Amniotic stem cell (primary cell): ENCODE measurements around the gene S100A14.
"Not testable (repeated sequence)": the region's sequence is repeated elsewhere in the genome, so short reads cannot be mapped to it uniquely, and the experiment has no call there.

Source experiments
- DNase-seq: peaks from one replicate; lab custom pipeline; 2025; lab: John Stamatoyannopoulos, UW

The S100A14 gene

GRCh38 chr1:153586347-153586746 is 29.8 kb downstream of the S100A14 start:
- no peak for DNase-seq

DNA sequence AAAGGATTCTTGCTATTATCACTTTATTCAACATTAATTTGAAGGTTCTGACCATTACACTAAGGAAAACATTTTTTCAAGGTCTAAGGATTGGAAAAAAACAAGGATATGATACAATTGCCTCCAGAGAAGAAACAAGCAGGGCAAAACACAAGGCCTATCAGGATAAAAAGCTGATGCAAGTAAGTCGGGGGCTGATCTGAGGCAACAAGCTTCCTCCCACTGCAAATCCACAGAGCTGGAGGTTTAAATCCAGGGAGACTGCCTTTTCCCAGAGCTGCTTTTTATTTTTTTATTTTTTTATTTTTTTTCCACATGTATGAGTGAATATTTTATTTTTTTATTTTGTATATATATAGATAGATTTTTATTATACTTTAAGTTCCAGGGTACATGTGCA is 31.1 kb downstream of the S100A14 start:
- DNase-seq: no peak

DNA sequence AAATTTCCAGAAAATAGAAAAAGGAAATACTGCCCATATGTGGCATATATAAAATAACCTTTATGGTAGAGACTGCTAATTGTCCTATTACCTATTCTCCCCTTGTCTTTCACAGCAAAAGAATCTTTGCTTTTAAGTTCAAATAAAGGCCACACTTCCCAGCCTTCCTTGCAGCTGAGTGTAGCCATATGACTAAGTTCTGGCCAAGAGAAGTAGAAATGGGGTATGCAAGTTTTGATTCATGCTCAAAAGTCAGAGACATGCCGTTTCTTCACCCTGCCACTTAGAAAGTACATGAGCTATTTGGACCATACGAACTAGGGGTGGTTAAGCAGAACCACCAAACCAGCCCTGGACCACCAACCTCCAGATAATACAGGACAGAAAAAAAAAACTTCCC is 32.1 kb downstream of the S100A14 start:
- DNase-seq: no peak

DNA sequence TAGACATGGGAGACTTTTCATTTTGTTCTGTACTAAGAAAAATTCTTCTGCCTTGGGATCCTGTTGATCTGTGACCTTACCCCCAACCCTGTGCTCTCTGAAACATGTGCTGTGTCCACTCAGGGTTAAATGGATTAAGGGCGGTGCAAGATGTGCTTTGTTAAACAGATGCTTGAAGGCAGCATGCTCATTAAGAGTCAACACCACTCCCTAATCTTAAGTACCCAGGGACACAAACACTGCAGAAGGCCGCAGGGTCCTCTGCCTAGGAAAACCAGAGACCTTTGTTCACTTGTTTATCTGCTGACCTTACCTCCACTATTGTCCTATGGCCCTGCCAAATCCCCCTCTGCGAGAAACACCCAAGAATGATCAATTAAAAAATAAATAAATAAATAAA is 32.6 kb downstream of the S100A14 start:
- DNase-seq: not testable (repeated sequence)

- not testable (repeated sequence) for DNase-seq
These were observed 33.3 kb downstream of the S100A14 start for GRCh38 chr1:153582836-153583235.

- no peak for DNase-seq
These were observed 37.2 kb downstream of the S100A14 start for GRCh38 chr1:153578936-153579335.

DNA sequence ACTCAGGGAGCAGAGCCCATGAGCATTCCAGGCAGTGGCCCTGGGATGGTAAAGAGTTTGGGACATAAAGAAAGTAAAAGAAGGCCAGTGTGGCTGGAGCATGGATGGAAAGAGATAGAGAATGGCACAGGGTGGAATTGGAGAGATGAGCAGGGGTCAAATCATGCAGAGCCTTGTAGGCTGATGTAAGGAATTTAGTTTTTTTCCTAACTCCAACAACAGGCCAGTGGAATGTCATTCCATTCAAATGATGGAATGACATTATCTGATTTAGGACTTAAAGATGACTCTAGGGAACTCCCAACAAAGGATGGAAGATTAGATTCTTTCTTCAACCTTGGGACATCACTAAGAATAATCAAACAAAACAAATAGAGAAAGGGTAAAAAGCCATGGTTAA is 37.6 kb downstream of the S100A14 start:
- no peak for DNase-seq

DNA sequence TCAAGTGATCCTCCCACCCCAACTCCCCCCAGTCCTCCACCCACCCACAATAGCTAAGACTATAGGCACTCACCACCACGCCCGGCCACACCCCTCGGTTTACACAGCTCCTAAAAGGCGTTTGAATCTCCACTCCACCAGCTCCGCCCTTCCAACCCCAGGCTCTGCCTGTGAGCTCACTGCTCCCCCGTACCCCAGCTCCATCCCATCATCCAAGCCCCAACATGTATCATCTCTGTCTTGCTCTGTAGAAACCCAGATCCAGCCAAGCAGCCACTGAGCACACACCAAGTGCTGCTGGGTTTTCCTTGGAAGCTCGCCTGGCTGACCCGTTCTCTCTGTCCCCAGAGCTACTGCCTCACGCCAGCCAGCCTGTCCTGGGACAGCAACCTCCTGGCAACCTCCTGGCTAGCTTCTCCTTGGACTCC is 38.5 kb downstream of the S100A14 start:
- no peak for DNase-seq

DNA sequence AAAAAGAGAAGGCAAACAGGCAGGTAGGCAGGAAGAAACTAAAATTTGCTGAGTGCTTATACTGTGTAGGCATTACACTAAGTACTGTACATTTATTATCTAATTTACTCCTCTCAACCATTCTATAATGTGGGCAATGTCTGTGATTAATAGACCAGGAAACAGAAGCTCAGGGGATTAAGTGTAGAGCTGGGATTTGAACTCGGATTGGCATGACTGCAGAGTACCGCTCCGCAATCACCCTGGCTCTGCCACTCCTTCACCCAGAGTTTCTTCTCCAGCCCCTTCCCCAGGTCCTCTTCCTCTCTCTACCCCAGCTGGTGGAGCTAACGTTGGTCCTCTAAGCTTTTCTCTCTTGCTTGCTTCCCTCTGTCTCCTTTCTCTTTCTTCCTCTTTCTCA is 39.0 kb downstream of the S100A14 start:
- DNase-seq: no peak

DNA sequence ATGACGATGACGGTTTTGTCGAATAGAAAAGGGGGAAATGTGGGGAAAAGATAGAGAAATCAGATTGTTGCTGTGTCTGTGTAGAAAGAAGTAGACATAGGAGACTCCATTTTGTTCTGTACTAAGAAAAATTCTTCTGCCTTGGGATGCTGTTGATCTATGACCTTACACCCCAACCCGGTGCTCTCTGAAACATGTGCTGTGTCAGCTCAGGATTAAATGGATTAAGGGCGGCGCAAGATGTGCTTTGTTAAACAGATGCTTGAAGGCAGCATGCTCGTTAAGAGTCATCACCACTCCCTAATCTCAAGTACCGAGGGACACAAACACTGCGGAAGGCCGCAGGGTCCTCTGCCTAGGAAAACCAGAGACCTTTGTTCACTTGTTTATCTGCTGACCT is 40.6 kb downstream of the S100A14 start:
- DNase-seq: not testable (repeated sequence)

DNA sequence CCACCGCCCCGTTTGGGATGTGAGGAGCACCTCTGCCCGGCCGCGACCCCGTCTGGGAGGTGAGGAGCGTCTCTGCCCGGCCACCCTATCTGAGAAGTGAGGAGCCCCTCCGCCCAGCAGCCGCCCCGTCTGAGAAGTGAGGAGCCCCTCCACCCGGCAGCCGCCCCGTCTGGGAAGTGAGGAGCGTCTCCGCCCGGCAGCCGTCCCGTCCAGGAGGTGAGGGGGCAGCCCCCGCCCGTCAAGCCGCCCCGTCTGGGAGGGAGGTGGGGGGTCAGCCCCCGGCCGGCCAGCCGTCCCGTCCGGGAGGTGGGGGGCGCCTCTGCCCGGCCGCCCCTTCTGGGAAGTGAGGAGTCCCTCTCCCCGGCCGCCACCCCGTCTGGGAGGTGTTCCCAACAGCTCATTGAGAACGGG is 41.0 kb downstream of the S100A14 start:
- DNase-seq: not testable (repeated sequence)

GRCh38 chr1:153573351-153573750 is 42.8 kb downstream of the S100A14 start:
- no peak for DNase-seq

DNA sequence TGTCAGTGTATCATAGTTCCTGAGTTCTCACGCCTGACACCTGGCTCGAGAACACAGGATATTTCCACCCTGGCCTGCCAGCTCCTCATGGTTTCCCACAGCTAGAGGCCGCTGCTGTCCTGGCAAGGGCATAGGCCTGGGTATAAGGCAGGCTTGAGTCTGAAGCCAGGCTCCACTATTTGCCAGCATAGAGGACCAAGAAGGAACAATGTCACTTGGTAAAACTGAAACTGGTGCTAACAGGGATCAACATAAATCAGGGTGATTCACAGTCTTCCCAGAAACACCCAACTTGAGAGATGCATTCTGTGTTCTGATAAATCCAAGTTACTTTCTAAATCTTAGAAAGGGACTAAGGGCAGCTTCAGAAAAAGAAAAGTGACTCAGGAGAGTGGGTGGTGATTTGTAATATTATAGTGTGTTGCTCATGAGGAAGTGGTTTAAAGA is 43.5 kb downstream of the S100A14 start:
- DNase-seq: peak; percentile 74

DNA sequence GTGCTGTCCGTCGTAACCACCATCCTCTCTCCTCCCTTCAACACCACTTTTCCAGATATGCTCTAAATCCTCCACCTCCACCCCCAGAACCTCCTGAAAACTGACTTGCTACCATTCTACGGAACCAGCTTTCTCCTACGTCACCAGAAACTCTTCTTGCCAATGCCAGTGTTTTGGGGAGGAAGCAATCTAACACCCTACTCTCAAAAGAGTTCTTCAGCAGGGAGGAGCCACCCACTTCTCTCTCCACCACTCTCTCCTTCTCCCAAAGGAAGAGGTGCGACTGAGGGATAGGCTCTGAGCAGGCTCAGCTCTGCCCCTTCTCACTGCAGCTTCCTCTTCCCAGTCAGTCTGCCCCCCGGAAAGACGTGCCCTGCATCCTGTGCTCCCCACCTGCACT is 44.4 kb downstream of the S100A14 start:
- DNase-seq: no peak

- DNase-seq: no peak
These were observed 45.3 kb downstream of the S100A14 start for GRCh38 chr1:153570874-153571273.

- DNase-seq: no peak
These were observed 46.7 kb downstream of the S100A14 start for GRCh38 chr1:153569465-153569864.

DNA sequence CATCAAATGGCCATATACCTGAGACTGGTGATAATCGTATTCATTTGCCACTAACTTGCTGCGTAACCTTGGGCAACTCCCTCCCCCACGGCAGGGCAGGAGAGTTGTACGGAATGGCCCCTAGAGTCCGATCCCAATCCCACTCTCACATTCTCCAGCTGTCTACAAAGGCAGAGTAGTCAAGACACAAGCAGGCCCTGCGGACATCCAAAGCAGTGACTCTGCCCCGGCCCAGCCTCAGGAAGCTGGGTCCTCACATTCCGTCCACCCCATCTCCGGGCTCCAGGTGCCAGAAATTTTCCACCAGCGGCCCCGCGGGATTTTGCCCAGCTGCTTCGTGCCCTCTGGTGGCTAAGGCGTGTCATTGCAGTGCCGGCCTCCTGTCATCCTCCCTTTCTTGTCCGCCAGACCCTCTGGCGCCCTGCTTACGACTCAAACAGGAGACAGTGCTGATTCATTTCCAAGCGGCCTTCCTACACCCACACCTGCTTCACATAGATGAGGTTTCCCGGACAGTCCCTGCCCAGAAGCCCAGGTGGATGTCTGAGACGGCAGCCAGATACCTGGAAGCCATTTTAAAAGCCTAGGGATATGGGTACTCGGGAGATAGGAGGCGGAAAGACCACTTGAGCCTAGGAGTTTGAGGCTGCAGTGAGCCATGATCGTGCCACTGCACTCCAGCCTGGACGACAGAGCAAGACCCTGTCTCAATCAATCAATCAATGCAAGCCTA is 47.6 kb downstream of the S100A14 start:
- DNase-seq: peak; percentile 90

- DNase-seq: no peak
These were observed 48.3 kb downstream of the S100A14 start for GRCh38 chr1:153567621-153568366.

GRCh38 chr1:153566414-153567371 is 49.4 kb downstream of the S100A14 start:
- DNase-seq: peak; percentile 96

GRCh38 chr1:153565529-153566374 is 50.4 kb downstream of the S100A14 start, which contains the start of gene S100A2:
TSS of gene S100A2 (minus strand) at chr1:153565844. CDS start at chr1:153563877, 1,967 bp downstream.
- peak; percentile 78 for DNase-seq
